Stomach (tissue), 4 donors: ENCODE measurements around the gene LMNTD2.

Experiments
- POLR2A ChIP-seq, 4 donors: fragments of 450-650 bp; IDR thresholded peaks; one replicate each; pipeline ENCODE4 v1.6.1; 2016; ENCODE audit warnings: antibody characterized with exemption in 4 of 4, control low read depth in 2 of 4, mild to moderate bottlenecking in 1 of 4, moderate library complexity in 1 of 4
- TF ChIP-seq, protein P1 (sequence below), 7 experiments: fragments of 450-650 bp in 4 of 7; fragments of 200-600 bp in 3 of 7; sonication (generic) in 3 of 7; IDR thresholded peaks; one replicate each; pipeline ENCODE4 v1.5.1; 2016 to 2019; ENCODE audit warnings: antibody characterized with exemption in 7 of 7, control low read depth in 2 of 7, mild to moderate bottlenecking in 1 of 7

DNA sequence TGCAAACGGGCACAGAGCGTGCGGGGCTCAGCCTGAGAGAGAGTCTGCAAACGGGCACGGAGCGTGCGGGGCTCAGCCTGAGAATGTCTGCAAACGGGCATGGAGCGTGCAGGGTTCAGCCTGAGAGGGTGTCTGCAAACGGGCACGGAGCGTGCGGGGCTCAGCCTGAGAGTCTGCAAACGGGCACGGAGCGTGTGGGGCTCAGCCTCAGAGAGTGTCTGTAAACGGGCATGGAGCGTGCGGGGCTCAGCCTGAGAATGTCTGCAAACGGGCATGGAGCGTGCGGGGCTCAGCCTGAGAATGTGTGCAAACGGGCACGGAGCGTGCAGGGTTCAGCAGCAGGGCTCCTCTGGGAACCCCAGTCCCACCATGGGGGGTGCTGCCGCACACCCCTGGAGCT lies 29.3 kb upstream of the LMNTD2 start:
- TF ChIP-seq POLR2A (IDR thresholded peaks at IDR 0.05), result no peak
- TF ChIP-seq, protein P1, sequence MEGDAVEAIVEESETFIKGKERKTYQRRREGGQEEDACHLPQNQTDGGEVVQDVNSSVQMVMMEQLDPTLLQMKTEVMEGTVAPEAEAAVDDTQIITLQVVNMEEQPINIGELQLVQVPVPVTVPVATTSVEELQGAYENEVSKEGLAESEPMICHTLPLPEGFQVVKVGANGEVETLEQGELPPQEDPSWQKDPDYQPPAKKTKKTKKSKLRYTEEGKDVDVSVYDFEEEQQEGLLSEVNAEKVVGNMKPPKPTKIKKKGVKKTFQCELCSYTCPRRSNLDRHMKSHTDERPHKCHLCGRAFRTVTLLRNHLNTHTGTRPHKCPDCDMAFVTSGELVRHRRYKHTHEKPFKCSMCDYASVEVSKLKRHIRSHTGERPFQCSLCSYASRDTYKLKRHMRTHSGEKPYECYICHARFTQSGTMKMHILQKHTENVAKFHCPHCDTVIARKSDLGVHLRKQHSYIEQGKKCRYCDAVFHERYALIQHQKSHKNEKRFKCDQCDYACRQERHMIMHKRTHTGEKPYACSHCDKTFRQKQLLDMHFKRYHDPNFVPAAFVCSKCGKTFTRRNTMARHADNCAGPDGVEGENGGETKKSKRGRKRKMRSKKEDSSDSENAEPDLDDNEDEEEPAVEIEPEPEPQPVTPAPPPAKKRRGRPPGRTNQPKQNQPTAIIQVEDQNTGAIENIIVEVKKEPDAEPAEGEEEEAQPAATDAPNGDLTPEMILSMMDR (IDR thresholded peaks at IDR 0.05), result no peak
